DND-41 (cell line): ENCODE results near the gene ACSM5.

Experiments used
- ATAC-seq: fragments of 200-7000 bp; cut with Tn5 transposase; 3 replicates; pipeline ENCODE4 v1.9.1; 2021; ENCODE audit warnings: low read depth; ENCODE audit not compliant: insufficient read depth
- DNase-seq: peaks from one replicate; pipeline ENCODE4 v3.0.0-alpha.2; 2020
- H2AFZ ChIP-seq: 2 replicates; pipeline ENCODE4 v1.6.0; 2012; ENCODE audit warnings: low read depth, low read length
- H3K27ac ChIP-seq: 2 replicates; pipeline ENCODE4 v1.5.1; 2012; ENCODE audit warnings: low read length, inconsistent platforms
- H3K27me3 ChIP-seq: fragments of 200-600 bp; sonication (generic); 2 replicates; pipeline ENCODE4 v1.6.0; 2012; ENCODE audit warnings: low read length, mild to moderate bottlenecking, inconsistent platforms; ENCODE audit not compliant: insufficient read depth, poor library complexity
- H3K36me3 ChIP-seq: 2 replicates; pipeline ENCODE4 v1.5.1; 2012; ENCODE audit warnings: low read length, inconsistent platforms; ENCODE audit not compliant: insufficient read depth
- H3K4me1 ChIP-seq: 2 replicates; pipeline ENCODE4 v1.5.1; 2012; ENCODE audit warnings: mild to moderate bottlenecking, low read length; ENCODE audit not compliant: insufficient read depth
- H3K4me2 ChIP-seq: 2 replicates; pipeline ENCODE4 v1.6.0; 2012; ENCODE audit warnings: mild to moderate bottlenecking, moderate library complexity, low read length, inconsistent platforms; ENCODE audit not compliant: insufficient read depth
- H3K4me3 ChIP-seq, 2 experiments: fragments of 200-600 bp in 1 of 2; shearing (Covaris generic) in 1 of 2; 2 replicates each; pipeline ENCODE4 v1.5.1; 2012 to 2016; ENCODE audit warnings: inconsistent platforms in 2 of 2, low read length in 2 of 2, mild to moderate bottlenecking in 2 of 2, low read depth in 1 of 2, moderate library complexity in 1 of 2
- H3K79me2 ChIP-seq: 2 replicates; pipeline ENCODE4 v1.6.0; 2012; ENCODE audit warnings: low read length, inconsistent platforms; ENCODE audit not compliant: insufficient read depth
- H3K9ac ChIP-seq: 2 replicates; pipeline ENCODE4 v1.6.0; 2012; ENCODE audit warnings: low read depth, mild to moderate bottlenecking, inconsistent platforms, low read length, moderate library complexity
- H3K9me3 ChIP-seq: 2 replicates; pipeline ENCODE4 v1.5.1; 2012; ENCODE audit warnings: low read length, moderate library complexity, mild to moderate bottlenecking, inconsistent platforms; ENCODE audit not compliant: insufficient read depth, severe bottlenecking
- H4K20me1 ChIP-seq: 2 replicates; pipeline ENCODE4 v1.6.0; 2012; ENCODE audit warnings: low read length; ENCODE audit not compliant: insufficient read depth
- CTCF ChIP-seq: IDR thresholded peaks from 2 replicates; pipeline ENCODE4 v1.5.1; 2012; ENCODE audit warnings: borderline replicate concordance, low read length, moderate library complexity, mild to moderate bottlenecking; ENCODE audit not compliant: poor library complexity, severe bottlenecking; ENCODE audit errors: extremely low read depth
- EZH2 ChIP-seq: IDR thresholded peaks from 3 replicates; pipeline ENCODE4 v1.6.1; 2012; ENCODE audit warnings: borderline replicate concordance, low read depth, mild to moderate bottlenecking, moderate library complexity, low read length, inconsistent platforms; ENCODE audit not compliant: severe bottlenecking

The ACSM5 gene

GRCh38 chr16:20398603-20399002 lies 10.7 kb upstream of the ACSM5 start:
- H3K27me3 ChIP-seq = peaks cover 2% of the 10 kb centered on the region
- TF ChIP-seq CTCF = no peak
- TF ChIP-seq EZH2 = no peak
- H4K20me1 ChIP-seq = no peaks in the 10 kb centered on the region
- no peaks in the 10 kb centered on the region for H3K79me2 ChIP-seq
- H3K9ac ChIP-seq = no peak overlapping the region
- H3K4me2 ChIP-seq = no peak overlapping the region
- no peak overlapping the region for H3K4me3 ChIP-seq
- H3K9me3 ChIP-seq = no peaks in the 10 kb centered on the region
- no peak overlapping the region for H3K27ac ChIP-seq
- no peaks in the 10 kb centered on the region for H3K36me3 ChIP-seq
- ATAC-seq (no peak), DNase-seq (no peak)
- H2AFZ ChIP-seq = no peak overlapping the region
- no peaks in the 10 kb centered on the region for H3K4me1 ChIP-seq

- Histone ChIP-seq H2AFZ (no peak overlapping the region), H3K36me3 (no peaks in the 10 kb centered on the region), H3K9ac (no peak overlapping the region), H3K4me1 (no peaks in the 10 kb centered on the region), H3K4me3 (no peak overlapping the region), H3K27ac (no peak overlapping the region), H3K79me2 (no peaks in the 10 kb centered on the region), H3K27me3 (peaks cover 2% of the 10 kb centered on the region), H4K20me1 (no peaks in the 10 kb centered on the region), H3K9me3 (no peaks in the 10 kb centered on the region), H3K4me2 (no peak overlapping the region)
- DNase-seq (no peak), ATAC-seq (no peak)
- TF ChIP-seq CTCF = no peak
- TF ChIP-seq EZH2 = no peak
These were observed 10.1 kb upstream of the ACSM5 start for GRCh38 chr16:20399185-20399584.

- H3K36me3 ChIP-seq = no peaks in the 10 kb centered on the region
- H3K9me3 ChIP-seq = no peaks in the 10 kb centered on the region
- ATAC-seq (no peak), DNase-seq (no peak)
- no peak overlapping the region for H3K9ac ChIP-seq
- no peak overlapping the region for H2AFZ ChIP-seq
- TF ChIP-seq CTCF = no peak
- TF ChIP-seq EZH2 = no peak
- no peaks in the 10 kb centered on the region for H4K20me1 ChIP-seq
- H3K79me2 ChIP-seq = no peaks in the 10 kb centered on the region
- no peaks in the 10 kb centered on the region for H3K4me1 ChIP-seq
- no peak overlapping the region for H3K4me2 ChIP-seq
- H3K4me3 ChIP-seq = no peak overlapping the region
- H3K27ac ChIP-seq = no peak overlapping the region
- no peaks in the 10 kb centered on the region for H3K27me3 ChIP-seq
These were observed 8.3 kb upstream of the ACSM5 start for GRCh38 chr16:20401066-20401465.

GRCh38 chr16:20401475-20402016 lies 7.8 kb upstream of the ACSM5 start:
- Histone ChIP-seq H3K4me3 (no peak overlapping the region), H2AFZ (no peak overlapping the region), H3K4me1 (no peaks in the 10 kb centered on the region), H3K9me3 (no peaks in the 10 kb centered on the region), H3K27ac (no peak overlapping the region), H3K79me2 (no peaks in the 10 kb centered on the region), H3K36me3 (no peaks in the 10 kb centered on the region), H3K4me2 (no peak overlapping the region), H4K20me1 (no peaks in the 10 kb centered on the region), H3K27me3 (no peaks in the 10 kb centered on the region), H3K9ac (no peak overlapping the region)
- TF ChIP-seq EZH2 (no peak), CTCF (no peak)
- DNase-seq (no peak), ATAC-seq (no peak)
